ENCODE measurements around the gene CEP85. TPM values are rescaled to one million over a fixed set of nuclear protein-coding genes. Genes with fewer than 3 reads are reported as not detected.

CEP85 gene
- total RNA-seq, 1 donor from 2014 or later: 91.1 TPM

GRCh38 chr1:26327956-26328362 lies 94.0 kb downstream of the CEP85 start:
- no peak for DNase-seq
- intact Hi-C loops (cut with micrococcal nuclease): no loop called here
- ATAC-seq: no peak

Other genes with a start within 250 kb of the CEP85 start
- gene PAFAH2, start 236.1 kb upstream of the CEP85 start, total RNA-seq: 9.8 TPM
- 15.8 TPM for gene EXTL1, start 212.4 kb upstream of the CEP85 start, total RNA-seq
- gene SLC30A2, start 188.1 kb upstream of the CEP85 start, total RNA-seq: 6.4 TPM
- gene TRIM63, start 166.6 kb upstream of the CEP85 start, total RNA-seq: 207 TPM
- 7.0 TPM for gene PDIK1L, start 122.4 kb upstream of the CEP85 start, total RNA-seq
- gene FAM110D, start 75.1 kb upstream of the CEP85 start, total RNA-seq: 4.5 TPM
- gene C1orf232, start 65.2 kb upstream of the CEP85 start, total RNA-seq: not detected
- gene ZNF593, start 64.3 kb upstream of the CEP85 start, total RNA-seq: 11.6 TPM
- not detected for gene ZNF593OS, start 62.4 kb upstream of the CEP85 start, total RNA-seq
- 1.7 TPM for gene CNKSR1, start 56.7 kb upstream of the CEP85 start, total RNA-seq
- not detected for gene CATSPER4, start 43.6 kb upstream of the CEP85 start, total RNA-seq
- 34.7 TPM for gene SH3BGRL3, start 45.9 kb downstream of the CEP85 start, total RNA-seq
- 9.7 TPM for gene UBXN11, start 72.4 kb downstream of the CEP85 start, total RNA-seq
- 6.3 TPM for gene CD52, start 83.8 kb downstream of the CEP85 start, total RNA-seq
- not detected for gene CRYBG2, start 119.9 kb downstream of the CEP85 start, total RNA-seq
- not detected for gene ZNF683, start 138.6 kb downstream of the CEP85 start, total RNA-seq
- gene LIN28A, start 176.6 kb downstream of the CEP85 start, total RNA-seq: not detected
- 29.3 TPM for gene DHDDS, start 198.1 kb downstream of the CEP85 start, total RNA-seq
- gene HMGN2, start 238.2 kb downstream of the CEP85 start, total RNA-seq: 145 TPM